GM21576 (cell line): ENCODE results near the gene KCNK1.
A peak's percentile ranks its signal among the peaks of the same experiment; 100 is the strongest.
"Not testable (repeated sequence)": the region's sequence is repeated elsewhere in the genome, so short reads cannot be mapped to it uniquely, and the experiment has no call there.

Experiments
- ATAC-seq: cut with Tn5 transposase; IDR thresholded peaks from one replicate; pipeline ENCODE4 v1.9.1; 2021; ENCODE audit warnings: mild to moderate bottlenecking, moderate library complexity; ENCODE audit not compliant: unreplicated experiment

Gene KCNK1

DNA sequence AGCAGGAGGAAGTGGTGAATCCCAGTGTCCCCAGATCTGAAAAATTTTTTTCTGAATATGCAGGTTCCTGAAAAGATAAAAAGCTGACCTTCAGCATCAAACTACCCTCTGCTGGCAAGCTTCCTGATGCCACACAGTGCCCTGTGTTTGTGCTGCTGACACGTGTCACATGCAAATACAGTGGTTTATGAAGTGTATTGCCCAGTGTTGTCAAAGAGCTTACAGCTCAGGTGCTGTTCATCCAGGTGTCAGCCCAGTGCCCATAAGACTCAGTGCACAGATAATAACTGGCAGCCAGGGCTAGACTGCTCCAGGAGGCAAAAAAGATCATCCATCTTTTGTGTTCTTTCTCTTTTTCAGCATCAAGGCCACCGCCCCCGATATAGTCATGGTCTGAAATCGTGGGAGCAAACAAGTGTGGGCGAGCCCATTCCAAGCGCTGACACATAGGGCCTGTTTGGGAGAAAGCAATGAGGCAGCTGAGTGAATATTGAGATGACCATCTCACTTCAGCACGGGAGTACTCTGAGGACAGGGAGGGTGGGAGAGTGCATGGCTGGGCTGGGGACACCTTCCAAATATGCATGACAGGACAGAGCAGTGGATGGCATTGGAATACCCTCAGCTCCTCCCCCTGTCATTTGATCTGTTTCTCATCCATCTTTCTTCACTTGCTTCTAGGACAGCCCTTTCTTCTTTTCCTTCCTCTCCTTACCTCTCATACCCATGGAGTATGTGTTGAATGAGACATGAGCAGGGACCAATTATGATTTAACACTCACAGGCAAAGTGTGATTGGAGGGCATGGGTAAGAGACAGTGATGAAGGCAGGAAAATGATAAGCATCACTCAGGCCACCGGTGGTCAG, 6.4 kb upstream of the KCNK1 start:
- ATAC-seq: peak; percentile 72

DNA sequence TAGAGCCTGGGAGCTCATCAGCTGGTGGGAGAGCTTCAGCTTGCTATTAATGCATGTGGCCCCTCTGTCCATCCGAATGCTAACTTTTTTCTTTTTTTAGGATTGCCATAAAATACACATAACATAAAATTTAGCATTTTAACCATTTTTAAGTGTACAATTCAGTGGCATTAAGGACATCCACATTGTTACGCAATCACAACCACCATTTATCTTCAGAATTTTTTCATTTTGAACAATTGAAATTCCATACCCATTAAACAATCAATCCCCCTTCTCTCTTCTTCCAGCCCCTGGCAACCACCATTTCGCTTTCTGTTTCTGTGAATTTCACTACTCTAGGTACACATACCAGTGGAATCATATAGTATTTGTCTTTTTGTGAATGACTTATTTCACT, 4.9 kb upstream of the KCNK1 start:
- ATAC-seq: no peak

GRCh38 chr1:233609926-233610325, 4.0 kb upstream of the KCNK1 start:
- ATAC-seq: no peak

DNA sequence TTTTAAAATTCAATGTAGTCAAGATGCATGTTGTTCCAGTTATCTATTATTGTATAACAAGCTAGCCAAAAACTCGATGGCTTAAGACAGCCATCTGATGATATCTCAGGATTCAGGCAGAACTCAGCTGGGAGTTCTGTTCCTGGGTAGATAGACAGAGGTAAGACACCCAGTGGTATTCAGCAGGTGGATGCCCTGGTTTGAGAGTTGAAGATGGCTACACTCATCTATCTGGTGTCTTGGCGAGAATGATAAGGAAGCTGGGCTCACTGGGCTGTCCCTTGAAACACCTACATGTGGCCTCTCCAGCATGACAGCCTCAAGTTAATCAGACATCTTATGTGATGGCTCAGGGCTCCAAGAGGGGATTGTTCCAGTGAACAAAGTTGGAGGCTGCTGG, 3.3 kb upstream of the KCNK1 start:
- no peak for ATAC-seq

DNA sequence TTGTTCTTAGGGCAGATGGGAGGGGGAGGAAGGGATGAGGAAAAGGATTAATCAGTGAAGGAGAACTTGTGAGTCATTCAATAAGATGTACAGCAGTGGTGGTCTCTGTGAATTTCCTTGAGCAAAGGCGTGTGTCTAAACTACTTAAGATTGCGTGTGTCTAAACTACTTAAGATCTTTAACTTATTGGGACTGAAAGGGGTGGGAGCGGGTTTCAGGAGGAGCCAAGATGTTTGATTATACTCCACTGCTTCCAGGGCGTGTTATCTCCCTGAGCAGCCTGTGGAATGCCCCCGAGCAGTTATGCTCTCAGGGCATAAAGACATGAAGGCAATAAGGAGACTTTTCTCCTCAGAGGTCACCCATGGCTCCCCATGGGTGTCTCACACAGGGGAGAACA, 2.5 kb upstream of the KCNK1 start:
- ATAC-seq: not testable (repeated sequence)

DNA sequence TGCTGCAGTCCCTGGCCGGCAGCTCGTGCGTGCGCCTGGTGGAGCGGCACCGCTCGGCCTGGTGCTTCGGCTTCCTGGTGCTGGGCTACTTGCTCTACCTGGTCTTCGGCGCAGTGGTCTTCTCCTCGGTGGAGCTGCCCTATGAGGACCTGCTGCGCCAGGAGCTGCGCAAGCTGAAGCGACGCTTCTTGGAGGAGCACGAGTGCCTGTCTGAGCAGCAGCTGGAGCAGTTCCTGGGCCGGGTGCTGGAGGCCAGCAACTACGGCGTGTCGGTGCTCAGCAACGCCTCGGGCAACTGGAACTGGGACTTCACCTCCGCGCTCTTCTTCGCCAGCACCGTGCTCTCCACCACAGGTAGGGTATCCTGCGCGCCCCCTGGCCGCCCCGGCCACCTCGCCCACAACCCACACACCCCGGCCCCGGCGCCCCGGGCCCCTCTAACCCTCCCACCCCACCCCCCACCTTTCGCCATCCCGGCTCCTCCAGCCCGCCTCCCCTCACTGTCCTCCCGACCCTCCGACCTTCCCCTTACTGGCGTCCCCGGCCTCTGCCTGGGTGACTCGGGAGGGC, 352 bp downstream of the KCNK1 start:
- peak; percentile 34 for ATAC-seq

DNA sequence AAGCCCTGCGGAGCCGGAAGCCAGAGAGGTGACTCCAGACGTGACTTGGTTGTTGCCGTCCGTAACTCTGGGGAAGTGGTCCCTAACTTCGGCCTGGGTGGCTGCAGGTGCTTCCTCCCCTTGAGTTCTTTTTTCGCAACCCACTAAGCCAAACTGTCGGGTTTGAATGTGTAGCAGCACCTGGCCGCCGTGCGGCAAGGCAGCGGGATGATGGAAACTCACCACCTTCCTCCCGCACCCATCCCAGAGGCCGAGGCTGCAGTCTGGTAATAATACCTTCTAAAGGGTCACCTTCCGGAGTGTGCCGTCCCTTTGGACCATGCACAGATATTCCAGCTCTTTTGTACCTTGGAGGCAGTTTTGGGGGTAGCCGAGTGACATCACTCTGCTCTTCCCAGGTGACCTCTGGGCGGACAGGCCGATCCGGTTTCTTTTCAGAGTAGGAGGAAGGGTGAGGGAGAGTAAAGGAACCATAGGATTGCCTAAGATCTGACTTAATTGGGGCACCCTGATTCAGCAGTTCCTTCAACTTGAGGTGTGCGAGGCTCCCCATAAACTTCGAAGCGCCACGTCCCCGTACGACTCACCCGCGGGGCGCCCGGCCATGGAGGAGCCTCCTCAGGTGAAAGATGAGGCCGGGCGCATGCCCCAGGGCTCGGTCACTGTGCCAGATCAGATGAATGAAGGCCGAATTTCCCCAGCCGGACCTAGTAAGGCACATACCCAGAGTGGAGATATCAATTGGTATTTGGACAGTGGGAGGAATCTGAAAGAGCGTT, 1.0 kb downstream of the KCNK1 start:
- ATAC-seq: peak; percentile 54

DNA sequence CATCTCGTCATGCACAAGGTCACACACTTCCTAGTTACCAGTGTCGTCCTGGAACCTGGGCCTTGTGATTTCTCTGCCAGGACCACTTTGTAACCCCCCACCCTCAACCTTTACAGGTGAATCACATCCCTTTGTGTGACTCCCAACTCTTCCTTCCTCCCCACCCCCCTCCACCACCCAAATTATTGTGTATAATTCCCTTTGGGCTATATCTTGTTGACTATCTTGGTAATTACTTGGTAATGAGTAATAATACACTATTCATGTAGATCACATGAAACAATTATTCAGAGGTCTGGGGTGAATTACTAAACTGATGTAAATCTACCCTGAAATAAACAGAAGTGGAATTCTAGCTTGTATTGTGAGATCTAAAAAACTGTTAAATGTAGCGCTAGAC, 1.7 kb downstream of the KCNK1 start:
- ATAC-seq: no peak

- ATAC-seq: no peak
Measured at GRCh38 chr1:233617025-233617424, 3.1 kb downstream of the KCNK1 start.

GRCh38 chr1:233619414-233619813, 5.5 kb downstream of the KCNK1 start:
- ATAC-seq: not testable (repeated sequence)

GRCh38 chr1:233620065-233620464, 6.2 kb downstream of the KCNK1 start:
- ATAC-seq: peak; percentile 75

- ATAC-seq: no peak
Measured at GRCh38 chr1:233621923-233622322, 8.0 kb downstream of the KCNK1 start.

DNA sequence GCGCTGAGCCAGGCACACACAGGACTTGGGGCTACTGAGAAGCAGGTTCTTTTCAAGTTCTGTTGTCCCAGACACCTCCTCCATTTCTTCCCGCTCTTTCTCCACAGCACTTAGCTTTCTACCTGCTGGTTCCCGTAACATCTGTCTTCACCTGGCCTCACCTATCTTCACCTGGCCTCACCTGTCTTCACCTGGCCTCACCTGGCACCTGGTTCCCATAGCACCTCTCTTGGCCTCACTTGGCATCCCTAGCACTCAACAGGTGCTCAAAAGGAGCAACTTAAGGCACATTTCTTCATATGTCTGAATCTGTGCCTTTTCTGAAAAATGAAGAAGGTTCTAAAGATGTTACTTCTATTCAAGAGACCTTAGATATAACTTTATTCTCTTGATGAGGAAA, 10.4 kb downstream of the KCNK1 start:
- ATAC-seq: no peak

GRCh38 chr1:233625087-233625486, 11.2 kb downstream of the KCNK1 start:
- ATAC-seq: no peak

- ATAC-seq: no peak
Measured at GRCh38 chr1:233625510-233625981, 11.6 kb downstream of the KCNK1 start.

- ATAC-seq: no peak
Measured at GRCh38 chr1:233627376-233627775, 13.5 kb downstream of the KCNK1 start.

DNA sequence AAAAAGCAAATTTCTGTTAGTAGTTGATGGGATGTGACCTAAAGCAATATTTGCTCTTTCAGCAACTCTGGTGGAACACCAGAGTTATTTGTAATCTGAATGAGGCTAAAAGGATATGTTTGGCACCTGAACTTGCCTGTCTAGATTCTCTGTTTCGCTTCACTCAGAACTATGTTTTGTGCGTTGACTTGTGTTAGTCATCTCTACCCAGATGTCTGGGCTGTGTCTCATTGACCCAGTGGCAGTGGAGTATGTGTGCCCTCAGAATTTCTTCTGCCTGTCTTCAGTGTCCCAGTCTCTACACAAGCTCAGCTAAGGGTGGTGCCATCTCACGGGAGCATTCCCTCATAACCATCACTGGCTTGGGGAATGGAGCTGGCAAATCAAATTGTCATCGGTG, 13.9 kb downstream of the KCNK1 start:
- peak; percentile 46 for ATAC-seq

GRCh38 chr1:233629305-233629935, 15.5 kb downstream of the KCNK1 start:
- no peak for ATAC-seq

DNA sequence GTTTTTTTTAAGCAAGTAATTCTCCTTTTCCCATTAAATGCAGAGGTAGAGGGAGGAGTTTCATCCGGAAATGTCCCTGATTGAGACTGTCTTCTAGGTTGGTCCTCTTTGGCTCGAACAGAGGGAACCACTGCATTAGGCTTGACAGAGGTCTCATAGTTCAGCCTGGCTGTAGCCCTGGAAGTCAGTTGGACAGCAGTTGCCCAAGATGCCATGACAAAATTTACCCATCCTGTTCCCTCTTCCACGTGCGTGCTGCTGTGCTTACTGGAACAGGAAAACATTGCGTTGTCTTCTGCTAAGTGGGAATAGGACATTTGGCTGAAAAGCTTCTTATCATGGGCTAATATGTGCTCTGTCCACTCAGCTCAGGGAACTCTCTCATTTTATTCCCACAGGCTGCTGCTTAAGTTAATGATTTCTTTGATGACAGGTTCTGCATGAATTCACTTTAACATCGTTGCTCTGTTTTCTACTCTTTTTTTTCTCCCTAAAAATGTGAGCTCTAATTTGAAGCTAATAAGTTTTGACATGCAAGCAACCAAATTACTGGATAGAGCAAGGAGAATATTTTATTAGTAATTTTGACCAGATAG, 18.0 kb downstream of the KCNK1 start:
- no peak for ATAC-seq

GRCh38 chr1:233632436-233632835, 18.5 kb downstream of the KCNK1 start:
- no peak for ATAC-seq
